NCI-H82 (cell line): ENCODE results near the gene RASGRP2.
"Not testable (repeated sequence)": the region's sequence is repeated elsewhere in the genome, so short reads cannot be mapped to it uniquely, and the experiment has no call there.

Source experiments
- DNase-seq: peaks from one replicate; lab custom pipeline; 2025; lab: John Stamatoyannopoulos, UW

The RASGRP2 gene

DNA sequence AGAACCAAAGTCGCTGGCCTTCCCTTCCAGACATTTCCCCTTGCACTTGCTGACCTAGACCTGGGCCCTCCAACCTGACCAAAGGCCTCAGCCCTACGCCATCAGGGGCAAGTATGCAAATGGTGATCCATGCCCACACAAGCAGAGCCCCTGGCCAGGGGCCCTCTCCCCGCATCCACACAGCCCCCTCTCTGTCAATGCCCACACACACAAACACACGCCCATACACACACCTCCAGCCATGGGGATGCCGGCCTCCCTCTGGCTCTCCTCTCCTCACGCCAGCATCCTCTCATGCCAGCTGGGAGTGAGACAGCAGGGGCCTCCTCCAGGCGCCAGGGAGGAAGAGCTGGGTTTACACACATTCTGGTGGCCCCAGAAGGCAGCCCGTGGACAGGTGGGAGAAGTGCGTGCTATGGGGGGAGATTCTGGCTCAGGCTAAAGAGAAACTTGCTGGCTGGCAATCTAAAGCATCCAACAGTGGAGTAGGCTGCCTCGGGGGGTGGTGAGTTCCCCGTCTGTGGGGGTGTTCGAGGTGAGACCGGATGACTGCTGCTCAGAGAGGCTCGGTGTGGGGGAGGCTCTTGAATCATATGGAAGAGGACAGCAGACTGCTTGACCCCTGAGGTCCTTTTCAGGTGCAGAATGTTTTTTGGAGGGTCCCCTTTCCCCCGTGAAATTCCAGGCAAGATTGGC is 25.7 kb downstream of the RASGRP2 start:
- no peak for DNase-seq

DNA sequence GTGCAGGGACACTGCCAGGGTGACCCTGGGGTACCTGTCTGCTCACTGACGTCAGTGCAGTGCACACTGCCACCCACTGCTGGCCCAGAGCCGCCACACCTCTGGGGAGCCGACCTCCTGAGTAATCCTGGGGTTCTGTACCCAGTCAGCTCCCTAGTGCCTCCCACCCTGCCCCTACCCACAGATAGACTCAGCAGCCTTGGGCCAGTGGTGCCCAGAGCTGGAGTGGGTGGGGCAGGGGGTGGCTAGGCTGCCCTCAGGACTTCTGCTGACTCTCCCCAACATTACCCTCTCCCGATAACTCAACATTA is 26.7 kb downstream of the RASGRP2 start:
- DNase-seq, result no peak

DNA sequence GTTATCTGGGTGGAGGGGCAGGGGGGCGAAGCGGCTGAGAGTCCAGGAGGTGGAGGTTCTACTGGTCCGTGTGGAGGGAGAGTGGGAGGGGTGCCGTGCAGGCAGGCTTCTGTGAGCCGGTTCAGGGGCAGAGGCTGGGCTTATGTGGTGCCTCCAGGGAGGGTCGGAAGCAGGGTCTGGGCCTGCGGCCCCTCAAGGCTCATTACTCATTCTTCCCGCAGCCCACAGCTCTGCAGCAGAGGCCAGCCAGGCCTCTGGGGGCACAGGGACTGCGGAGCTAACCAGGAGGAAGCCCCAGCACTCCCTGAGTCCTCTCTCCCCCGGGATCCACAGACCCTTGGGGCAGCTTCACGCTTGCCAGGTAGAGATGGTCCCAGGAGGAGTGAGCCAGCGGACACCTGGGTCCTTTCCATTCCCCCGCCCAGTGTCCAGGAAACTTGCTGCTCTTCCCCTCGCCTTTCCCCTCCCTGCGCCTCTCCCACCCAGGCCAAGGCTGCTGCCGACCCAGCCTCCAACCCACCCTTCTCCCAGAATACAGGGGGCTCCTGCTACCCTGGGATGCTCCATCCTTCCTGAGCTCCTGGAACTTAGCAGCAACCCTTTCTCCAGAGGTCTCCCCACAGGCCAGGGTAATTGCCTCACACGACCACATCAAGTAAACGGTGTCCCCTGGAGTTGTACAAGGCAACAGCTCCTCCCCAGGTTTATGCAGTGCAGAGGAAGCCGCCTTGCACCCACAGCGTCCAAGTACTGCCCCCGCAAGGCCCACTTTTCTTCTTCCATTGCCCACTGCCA is 27.3 kb downstream of the RASGRP2 start:
- DNase-seq, result no peak

DNA sequence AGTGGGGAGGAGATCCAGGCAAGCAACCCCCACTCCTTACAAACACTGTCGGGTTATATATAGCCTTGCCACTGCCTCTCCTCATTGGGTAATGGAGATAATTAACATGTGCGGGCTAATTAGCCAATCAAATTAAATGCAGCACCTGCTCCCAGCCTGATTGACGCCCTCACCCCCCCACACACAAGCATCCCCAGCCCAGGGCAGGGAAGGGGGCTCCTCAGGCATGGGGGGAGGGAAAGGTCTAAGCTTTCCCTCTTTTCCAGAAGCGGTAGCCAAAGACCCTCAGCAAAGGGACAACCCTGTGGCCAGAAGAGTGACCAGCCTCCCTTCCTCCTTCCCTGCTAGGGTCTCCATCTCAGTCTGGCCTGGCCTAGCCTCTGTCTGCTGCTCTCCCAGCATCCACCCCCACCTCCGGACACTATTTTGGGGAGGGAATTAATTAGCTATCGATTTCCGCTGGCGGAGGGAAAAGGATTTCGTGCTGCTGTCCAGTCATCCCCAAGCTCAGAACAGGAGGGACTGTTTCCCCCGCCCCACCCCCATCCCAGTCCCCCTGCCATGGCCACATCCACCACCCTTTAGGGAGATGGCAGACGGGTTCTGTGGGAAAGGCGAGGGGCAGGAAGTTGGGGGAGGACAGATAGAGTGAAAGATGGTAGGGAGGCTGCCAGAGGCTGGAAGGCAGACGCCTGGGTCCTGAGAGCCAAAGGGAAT is 28.0 kb downstream of the RASGRP2 start:
- peak; percentile 34 for DNase-seq

DNA sequence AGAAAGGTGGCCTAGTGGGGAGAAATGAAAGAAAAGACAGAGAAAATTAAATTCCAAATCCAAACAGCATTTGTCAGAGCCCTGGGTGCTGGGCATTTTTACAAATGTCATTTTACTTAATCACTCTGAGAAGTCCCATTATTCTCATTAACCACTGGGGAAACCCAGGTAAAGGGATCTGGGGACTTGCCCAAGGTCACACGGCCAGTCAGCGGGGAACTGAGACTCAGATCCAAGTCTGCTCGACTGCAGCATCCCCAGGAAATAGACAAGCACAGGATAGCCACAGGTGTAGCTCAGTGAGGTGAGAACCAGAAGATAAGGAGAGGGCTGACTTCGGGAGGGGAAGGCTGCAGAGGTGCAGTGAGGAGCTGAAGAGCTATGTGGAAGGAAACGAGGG is 28.8 kb downstream of the RASGRP2 start:
- no peak for DNase-seq

DNA sequence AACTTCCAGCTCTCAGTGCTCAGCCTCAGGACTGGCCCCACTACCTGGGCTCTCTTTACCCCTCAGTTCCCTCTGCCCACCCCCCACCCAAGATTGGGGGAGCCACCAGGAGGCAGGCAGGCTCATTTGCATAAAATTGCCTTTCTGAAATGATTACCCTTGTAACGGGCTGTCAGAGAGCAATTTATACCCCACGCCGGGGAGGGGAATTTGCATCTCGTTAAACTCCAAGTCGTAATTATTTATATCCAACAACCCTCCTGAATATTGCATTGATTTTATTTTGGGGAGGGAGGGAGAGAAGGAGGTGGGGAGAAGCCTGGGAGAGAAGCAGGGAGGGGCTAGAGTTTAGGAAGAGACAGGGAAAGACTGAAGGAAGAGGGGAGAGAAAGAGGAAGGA is 29.3 kb downstream of the RASGRP2 start:
- DNase-seq, result no peak

DNA sequence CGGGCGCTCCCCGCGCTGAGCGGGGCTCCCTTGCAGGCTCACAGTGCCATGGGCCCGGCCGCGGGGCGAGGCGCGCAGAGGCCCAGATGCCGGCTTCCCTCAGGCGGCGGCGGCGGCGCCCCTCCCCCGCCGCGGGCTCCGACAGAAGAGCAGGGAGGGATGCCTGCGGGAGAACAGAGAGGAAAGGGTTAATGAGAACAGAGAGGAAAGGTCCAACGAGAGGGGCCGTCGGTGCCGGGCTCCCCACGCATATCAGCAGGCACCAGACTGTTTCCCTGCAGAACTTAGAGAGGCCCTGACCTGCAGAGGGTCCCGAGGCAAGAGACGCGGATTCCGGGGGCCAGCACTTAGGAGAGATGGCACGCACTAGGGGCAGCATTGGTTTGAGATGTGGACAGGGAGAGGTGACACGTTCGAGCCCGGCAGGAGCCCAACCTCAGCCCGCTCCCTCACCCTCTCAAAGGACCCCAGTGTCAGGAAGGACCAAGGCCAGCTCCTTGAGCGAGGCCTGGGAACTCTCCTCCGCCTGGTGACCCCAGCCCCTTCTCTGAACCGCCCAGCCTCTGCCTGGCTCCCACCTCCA is 30.1 kb downstream of the RASGRP2 start:
- no peak for DNase-seq

DNA sequence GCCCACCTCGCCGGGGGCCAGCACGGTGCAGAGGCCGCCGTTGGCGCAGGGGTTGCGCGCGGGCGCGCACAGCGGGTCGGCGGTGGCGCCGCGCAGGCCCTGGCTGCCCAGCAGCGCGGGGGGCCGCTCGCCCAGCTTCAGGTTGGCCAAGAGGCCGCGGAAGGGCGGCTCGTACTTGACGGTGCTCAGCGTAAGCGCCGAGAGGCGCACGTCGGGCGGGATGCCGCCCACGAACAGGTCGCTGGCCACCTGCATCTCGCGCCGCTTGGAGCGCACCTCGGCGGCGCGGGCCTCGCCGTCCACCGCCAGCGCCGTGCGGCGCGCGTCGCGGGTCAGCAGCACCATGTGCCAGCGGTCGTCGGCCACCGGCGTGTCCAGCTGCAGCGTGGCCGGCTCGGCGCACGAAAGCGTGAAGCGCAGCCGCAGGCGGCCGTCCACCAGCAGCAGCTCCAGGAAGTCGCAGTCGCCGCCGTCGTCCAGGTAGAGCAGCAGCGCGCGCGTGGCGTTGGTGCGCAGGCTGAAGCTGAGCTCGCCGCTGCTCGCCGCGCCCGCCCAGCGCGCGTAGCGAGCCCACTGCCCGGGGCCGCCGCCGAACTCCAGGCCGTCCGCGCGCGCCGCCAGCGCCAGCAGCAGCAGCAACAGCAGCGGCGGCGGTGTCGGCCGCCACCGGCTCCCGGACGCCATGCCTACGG is 30.8 kb downstream of the RASGRP2 start:
- DNase-seq, result peak; percentile 31

DNA sequence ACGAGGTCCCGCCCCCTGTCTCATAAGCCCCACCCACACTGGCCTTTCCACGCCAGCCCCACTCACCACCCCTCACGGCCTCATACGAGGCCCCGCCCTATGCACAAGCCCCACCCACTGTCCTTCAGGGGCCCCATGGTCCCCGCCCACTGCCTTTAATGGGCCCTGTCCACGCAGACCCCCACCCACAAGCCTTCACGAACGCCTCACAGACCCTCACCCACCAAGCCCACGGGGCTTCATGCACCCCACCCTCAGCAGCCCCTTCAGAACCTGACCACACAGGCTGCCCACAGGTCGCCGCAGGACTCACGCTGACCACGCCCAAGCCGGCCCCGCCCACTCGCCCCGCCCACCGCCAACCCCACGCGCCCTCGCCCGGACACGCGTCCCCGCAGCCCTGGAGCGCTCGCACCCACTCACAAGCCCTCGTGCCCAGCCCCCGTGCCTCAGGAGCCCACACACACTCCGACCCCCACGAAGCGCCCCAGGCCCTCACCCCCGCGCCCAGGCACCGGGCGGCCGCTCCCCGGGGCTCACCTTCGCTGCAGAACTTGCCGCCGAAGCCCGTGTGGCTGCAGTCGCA is 31.4 kb downstream of the RASGRP2 start:
- DNase-seq, result no peak

DNA sequence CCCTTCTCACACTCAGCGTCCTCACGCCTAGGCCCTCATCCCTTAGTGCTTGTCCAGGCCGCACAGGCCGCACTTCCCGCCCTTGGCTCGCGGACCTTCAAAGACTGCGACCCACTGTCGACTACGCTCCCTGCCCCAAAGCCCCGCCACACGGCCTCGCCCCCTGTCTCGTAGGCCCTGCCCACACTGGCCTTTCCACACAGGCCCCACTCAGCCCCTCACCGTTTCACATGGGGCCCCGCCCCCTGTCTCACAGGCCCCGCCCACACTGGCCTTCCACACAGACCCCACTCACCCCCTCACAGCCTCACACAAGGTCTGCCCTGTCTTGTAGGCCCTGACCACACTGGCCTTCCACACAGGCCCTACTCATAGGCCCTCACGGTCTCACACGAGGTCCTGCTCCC is 32.0 kb downstream of the RASGRP2 start:
- no peak for DNase-seq

DNA sequence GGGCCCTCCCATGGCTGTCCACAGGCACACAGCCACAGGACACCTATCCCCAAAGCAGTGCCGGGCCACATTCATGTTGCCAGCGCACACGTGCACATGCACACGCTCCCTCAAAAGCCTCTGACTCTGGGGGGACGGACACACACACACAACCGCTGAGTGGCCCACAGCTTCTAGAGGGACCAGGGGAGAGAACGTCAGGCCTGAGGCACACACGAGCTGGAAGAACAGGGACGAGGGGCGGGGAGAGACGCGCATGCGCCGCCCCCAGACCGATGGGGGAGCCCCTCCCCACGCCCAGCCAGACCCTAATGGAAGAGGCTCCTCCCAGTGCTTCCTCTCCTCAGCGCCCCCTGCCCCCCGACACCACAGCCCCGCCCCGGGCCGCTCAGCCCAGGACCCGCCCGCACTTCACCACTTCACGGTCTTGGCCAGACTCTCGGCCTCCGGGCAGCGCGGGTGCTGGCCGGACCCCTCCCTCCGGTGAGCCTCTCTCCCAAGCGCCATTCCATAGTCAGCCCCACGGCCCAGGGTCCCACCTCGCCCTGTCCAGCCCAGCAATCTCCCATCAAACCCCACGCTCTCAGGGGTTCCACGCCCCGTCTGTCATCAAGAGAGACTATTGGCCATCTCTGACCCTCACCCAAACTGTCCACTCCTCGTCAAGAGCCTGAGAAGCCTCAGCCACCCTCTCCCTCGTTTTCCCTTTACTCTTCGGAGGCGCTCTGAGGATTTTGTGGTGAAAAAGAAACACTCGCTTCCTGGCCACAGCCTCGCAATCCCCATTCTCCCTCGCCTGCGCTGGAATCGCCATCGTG is 32.6 kb downstream of the RASGRP2 start:
- DNase-seq, result no peak

DNA sequence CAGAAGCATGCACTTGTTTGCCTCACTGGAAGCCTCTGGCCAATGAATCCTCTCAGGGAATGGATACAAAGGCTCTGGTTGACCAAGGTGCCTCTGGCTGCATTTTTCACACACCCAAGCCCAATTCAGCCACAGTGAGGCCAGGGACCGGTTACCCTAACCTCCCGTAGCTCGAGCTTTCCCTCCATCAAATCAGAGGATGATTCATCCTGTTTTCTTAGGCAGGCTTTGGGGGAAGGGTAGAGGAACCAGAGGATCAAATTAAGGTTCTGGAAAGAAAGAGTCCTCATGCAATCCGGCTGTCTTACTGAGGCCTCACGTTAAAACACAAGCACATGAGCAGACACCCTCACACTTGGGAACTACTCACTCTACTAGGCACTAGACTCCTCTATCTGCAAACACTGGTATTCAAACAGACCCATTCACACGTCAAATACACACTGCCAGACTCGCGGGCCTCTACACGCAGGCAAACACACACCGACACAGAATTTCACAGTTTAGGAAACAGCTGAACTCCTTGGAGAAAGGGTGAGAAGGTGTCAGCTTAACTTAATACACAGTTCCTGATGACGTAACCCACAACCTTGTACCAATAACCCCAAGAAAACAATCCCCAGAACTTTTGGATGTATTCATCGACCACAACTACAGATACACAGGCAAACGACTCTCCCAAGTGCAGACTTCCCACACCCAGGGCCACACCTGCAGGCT is 33.4 kb downstream of the RASGRP2 start:
- no peak for DNase-seq

DNA sequence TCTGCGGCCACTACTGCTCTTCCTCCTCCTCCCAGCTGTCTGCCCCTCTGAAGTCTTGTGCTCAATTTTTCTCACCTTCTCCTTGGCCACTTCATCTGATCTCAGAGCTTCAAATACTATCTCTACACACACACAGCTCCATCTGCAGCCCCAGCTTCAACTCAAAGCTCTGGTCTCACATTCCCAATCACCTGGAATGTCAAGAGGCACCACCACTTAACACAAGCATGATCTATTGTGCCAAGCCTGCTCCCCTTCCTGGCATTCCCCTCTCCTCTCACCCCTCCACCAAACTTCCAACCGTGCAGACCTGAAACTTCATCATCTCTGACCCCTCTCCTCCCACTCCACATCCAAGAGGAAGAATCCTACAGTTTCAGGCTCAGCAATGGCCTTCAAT is 38.4 kb downstream of the RASGRP2 start:
- DNase-seq, result no peak

DNA sequence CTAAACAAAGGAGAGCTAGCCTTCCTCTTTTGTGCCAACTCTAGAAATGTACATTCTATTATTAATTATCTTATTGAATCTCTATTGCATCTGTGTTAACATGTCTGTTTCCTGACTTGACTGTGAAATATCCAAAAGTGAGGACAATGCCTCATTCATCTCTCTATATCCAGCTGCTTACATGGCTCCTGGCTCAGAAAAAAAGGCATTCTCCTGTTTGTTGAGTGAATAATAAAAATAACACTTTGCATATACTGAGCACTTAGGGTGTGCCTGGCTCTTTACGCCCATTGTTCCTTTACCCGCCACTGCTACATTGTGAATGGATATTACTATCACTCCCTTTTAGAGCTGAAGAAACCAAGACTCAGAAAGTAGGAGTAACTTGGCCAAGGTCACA is 40.9 kb downstream of the RASGRP2 start:
- DNase-seq, result no peak

DNA sequence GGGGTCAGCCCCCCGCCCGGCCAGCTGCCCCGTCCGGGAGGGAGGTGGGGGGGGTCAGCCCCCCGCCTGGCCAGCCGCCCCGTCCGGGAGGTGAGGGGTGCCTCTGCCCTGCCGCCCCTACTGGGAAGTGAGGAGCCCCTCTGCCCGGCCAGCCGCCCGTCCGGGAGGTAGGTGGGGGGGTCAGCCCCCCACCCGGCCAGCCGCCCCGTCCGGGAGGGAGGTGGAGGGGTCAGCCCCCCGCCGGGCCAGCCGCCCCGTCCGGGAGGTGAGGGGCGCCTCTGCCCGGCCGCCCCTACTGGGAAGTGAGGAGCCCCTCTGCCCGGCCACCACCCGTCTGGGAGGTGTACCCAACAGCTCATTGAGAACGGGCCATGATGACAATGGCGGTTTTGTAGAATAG is 42.0 kb downstream of the RASGRP2 start:
- DNase-seq, result not testable (repeated sequence)

DNA sequence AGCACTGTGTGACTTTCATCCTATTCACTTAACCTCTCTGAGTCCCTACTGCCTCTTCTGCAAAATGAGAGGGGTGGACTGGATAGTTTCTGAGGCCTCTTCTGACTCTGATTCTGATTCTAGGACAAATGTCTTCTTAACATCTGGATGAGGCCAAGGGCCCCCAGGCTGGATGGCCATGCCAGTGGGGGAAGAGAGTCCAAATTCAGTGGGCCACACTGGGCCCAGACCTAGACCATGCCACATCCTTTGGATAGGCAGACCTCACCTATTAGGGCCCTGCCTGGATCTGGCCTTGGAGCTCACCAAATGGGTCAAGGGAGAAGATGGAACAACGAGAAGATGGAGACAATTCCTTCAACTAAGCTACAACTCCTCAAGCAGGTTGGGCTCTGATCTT is 45.5 kb downstream of the RASGRP2 start:
- no peak for DNase-seq

DNA sequence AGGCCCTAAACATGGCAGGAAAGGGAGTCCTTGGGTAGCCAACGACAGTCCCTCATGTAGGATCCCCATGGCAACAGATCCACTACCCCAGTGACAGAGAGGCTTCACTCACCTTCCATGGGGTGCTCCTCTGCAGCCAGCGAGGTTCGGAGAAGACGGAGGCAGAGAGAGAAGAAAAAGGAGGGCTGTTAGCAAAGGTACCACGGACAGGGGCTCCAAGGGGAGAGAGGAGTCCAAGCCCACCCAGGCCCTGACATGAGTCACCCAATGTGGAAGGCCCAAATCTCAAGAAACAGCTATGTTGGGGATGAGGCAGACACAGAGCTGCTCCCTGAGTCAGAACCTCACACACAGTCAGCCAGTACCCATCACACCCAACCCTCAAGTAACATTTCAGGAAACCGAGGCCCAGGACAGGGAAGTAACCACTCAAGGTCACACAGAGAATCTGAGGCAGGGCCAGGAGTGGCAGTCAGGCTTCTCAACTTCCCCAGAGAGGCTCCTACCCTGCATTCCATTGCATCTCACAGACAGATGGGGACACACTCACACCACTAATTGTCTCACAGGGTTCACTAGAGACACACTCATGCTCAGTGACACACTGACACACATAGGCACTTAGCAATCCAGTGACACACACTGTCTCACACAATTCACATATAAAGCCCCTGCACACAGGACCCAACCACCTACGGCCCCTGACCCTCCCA is 46.1 kb downstream of the RASGRP2 start:
- DNase-seq, result no peak

DNA sequence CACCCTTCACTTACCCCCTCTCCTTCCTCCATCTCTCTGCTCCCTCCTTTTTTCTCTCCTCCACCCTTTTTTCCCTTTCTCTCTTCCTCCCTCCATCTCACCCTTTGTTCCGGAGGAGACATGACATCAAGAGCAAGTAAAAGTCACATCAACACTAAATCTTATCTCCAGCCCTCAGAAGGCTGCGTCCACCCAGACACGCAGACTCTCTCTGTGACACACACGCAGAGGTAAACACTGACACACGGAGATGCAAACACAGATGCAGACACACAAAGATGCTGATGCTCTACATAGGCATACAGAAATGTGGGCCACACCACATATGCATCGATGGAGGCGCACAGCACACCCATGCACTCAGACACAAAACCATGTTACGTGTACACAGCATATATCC is 47.9 kb downstream of the RASGRP2 start:
- no peak for DNase-seq

DNA sequence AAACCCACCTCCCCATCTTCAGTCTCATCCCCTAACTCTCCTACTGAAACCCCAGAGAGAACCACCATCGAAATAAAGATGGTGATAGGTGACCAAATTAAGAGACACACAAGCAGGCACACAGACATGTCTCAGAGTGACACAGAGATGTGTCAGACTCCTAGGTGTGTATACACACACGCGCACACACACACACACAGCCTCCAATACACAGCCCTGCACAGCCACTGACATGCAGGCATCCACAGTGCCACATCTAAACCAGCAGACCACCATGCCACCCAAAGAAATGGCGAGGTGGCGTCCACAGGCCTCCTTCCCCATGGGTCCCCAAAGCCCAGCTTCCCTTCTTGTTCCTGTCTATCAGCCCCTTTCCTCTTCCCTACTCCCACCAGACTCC is 48.4 kb downstream of the RASGRP2 start:
- no peak for DNase-seq
